NCI-H82 treated with DMSO at 0.1 percent for 48 hours (cell line): Measurements from ENCODE around the gene DEFB129.
A peak's percentile ranks its signal among the peaks of the same experiment; 100 is the strongest.
"Not testable (repeated sequence)": the region's sequence is repeated elsewhere in the genome, so short reads cannot be mapped to it uniquely, and the experiment has no call there.

Source experiments
- DNase-seq: peaks from one replicate; lab custom pipeline; 2025; ENCODE audit not compliant: unreplicated experiment; lab: John Stamatoyannopoulos, UW

Gene DEFB129

DNA sequence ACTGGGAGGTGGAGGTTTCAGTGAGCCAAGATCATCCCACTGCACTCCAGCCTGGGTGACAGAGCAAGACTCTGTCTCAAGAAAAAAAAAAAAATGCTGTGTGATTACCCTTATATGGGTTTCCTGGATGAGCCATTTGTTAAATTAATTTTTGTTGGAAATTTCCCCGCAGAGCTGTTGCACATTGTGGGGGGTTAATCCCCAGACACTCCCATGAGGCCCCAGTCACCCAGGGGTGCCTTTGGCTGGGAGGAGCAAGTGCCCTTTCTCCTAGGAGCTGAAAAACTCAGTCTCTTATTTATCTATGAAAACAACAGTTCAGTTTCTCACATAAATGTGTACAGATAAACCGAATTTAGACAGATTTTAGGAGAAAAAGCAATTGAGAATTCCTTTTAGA lies 25.7 kb downstream of the DEFB129 start:
- no peak for DNase-seq

DNA sequence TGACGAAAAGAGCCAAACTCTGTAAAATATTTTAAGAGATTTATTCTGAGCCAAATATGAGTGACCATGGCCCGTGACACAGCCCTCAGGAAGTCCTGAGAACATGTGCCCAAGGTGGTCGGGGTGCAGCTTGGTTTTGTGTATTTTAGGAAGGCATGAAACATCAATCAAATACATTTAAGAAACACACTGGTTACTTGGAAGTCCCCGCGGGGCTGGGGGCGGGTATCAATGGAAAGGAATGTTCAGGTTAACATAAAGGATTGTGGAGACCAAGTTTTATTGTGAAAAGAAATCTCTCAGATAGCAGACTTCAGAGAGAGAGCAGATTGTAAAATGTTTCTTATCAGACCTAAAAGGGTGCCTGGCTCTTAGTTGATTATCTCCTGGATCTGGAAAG lies 26.4 kb downstream of the DEFB129 start:
- not testable (repeated sequence) for DNase-seq

DNA sequence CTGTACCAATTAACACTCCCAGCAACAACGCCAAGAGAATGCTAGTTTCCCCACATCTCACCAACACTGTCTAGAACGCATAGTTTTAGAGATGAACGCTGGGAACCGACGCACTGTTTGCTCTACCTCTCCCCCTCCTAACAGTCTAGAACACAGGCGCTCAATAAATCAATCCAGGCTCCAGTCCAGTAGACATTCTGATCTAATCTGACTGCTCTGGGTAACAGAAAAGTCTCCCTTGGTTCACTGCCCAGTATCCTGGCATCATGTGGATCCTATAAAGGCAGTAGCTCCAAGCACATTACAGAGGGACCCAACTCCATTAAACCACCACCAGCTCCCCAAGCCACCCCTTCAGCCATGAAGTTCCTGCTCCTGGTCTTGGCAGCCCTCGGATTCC lies 30.4 kb downstream of the DEFB129 start, which contains the start of gene DEFB132:
TSS of gene DEFB132 (plus strand) at position 306 of the 400 bp plus-strand sequence. CDS start at position 361, 55 bp downstream.
- no peak for DNase-seq

DNA sequence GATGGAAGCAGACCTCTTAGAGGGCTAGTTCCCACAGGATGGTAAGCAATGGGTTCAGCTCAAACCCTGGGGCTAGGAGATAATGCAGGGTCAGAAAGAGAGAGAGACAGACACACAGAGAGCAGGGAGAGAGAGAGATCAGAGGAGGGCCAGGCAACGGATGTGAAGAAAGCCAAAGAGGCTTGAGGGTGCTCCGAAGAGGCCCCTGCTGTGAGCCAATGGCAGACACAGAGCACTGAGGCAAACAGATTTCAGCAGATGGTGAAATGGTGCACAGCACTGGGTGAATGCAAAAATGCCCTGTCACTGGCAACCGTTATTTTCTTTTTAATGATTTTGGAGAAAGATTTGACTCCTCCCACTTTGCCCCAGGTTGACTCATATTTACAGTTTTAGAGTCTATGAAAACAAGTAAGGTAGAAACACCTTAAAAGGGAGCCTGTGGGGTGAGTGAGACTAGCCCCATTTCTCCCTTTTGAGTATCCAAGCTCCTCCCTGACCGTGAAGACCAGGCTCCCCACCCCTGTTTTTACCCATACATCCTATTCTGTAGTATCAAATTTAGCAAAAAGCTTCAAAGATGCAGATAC lies 31.3 kb downstream of the DEFB129 start:
- no peak for DNase-seq

DNA sequence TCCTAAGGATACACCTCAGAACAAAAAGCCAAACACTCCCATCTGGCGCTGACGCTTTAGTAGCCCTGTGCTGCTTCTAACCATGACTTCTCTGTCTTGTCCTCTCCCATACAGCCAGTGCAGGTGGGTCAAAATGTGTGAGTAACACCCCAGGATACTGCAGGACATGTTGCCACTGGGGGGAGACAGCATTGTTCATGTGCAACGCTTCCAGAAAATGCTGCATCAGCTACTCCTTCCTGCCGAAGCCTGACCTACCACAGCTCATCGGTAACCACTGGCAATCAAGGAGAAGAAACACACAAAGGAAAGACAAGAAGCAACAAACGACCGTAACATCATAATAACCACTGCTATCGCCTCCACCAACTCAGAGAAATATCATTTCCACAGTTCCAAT lies 31.9 kb downstream of the DEFB129 start:
- DNase-seq, result no peak

DNA sequence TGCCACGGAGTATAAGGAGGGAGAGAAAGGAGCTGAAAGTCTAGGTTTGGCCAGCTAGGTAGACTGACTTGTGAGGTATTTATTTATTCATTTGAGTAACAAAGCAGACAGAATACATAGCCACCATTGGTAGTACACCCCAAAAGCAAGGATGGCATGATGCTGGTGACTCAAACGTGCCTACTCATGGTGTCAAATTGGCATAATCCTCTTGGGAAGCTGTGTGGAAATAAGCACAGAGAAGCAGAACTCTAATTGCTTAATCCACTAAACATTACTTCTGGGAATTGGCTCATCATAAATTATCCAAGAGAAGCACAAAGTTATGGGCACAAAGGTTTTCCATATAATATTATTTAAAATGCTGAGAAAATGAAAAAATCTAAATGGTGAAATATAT lies 32.9 kb downstream of the DEFB129 start:
- DNase-seq, result no peak

DNA sequence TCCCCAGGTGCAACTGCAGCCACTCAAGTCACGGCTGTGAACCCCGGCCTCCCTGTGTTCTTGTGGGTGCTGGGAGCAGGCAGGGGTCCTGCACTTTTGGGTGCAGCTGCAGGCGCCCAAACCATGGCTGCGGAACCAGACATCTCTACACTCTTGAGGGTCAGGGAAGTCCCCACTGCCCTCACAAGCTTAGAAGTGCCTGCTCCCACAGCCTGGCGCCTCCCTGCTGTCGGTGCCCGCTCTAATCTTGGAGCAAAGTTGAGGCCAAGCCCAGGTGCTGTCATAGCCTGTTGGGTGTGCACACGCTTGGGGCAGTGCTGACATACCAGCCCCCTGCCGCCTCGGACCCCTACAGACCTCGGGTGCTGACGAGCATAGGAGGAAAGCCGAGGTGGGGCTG lies 36.6 kb downstream of the DEFB129 start:
- no peak for DNase-seq

DNA sequence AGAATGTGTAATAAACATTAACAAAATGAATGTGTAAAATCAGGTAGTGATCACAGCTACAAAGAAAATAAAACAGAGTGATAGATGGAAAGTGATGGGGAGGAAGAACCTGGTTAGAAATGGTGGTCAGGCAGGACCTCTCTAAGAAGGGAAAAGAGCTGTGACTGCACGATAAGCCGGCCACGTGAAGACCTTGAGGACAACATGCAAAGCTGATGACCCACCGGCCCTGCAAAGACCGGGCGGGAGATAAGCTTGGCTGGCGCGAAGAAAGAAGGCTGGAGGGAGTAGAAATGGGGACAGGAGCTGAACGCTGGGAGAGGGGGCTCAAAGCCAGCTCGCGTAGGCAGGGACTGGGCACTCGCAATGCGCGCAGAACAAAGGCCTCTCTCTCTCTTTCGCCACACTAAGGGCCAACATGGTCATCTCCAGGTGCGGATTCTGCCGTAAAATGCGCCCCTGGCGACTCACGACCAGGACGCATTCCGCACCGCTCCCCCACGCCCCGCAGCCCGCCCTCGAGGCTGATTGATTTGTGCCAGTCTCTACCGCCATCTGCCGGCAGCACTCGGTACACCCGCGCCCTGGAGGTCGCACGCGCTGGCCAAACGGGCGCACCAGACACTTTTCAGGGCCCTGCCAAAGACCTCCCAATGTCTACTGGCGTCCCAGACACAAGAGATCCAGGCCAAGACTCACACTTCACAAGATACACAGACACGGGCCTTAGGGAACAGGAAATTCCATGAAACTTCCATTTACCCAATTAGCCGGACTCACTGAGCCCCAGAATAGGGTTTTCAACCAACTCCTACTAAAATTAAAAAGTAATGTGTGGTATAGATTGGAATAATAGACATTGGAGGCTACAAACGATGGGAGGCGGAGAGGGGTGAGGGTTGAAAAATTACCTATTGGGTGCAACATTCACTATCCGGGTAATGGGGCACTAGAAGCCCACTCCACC lies 39.8 kb downstream of the DEFB129 start:
- peak; percentile 30 for DNase-seq

DNA sequence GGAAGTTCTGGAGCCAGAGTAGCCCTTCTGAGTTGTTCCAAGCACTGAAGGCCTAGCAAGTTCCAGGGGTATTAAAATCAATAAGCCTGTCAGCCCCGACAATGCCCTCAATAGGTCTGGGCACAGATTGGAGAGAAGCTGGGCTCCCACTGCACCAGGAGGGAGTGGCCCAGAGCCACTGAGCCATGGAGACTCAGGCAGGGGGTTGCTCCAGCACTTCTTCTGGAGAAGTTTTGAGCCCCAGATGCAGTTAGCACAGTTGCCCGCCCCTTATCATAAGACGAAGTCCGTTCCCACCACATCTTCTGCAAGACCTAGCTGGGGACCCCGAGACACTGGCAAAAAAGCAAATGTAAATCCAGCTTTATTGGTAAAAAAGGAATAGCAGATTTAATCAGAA lies 43.5 kb downstream of the DEFB129 start:
- no peak for DNase-seq

DNA sequence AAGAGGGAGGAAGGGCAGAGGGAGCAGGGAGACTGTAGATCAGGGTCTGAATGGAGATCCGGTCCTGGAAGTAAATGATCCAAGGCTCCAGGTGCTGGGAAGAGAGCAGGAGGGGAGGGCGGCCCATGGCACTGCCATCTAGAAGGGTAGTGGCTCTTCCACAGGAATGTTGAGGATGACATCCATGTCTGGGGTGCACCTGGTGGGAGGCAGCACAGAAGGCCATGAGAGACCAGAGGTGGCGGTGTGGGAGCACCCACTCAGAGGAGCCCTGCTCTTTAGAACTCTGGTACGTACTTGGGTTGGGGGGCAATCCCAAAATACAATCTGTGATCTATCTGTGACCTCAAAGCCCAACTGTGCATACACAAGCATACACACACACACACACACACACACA lies 44.0 kb downstream of the DEFB129 start:
- no peak for DNase-seq

DNA sequence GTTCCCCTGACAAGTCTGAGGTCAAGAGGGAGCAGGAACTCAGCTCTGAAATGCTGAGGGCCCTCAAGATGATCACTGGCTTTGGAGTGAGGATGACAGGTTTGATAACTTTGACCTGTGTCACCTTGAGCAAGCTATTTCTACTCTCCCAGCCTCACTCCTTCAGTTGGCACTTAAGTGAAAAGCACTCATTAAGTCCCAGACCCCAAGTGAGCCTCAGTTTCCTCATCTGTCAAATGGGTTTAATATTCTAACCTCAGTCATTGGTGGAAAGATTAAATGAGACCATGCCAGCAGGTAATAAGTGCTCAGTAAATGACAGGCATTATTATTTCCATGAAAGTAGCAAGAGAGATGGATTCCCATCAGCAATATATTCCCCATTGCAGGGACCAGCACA lies 44.5 kb downstream of the DEFB129 start:
- no peak for DNase-seq

DNA sequence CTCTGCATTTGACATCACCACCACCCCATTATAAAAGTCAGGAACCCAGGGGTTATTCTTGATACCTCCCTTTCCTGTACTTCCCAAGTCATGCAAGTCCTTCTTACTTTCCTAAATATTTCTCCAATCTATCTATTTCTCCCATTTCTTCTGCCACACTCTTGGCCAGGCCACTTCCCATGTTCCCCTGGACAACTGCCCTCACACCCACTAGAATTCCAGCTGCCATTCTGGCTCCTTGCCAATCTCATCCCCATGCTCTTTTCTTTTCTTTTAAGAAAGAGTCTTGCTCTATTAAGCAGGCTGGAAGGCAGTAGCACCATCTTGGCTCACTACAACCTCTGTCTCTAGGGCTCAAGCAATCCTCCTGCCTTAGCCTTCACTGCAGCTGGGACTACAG lies 45.7 kb downstream of the DEFB129 start:
- DNase-seq, result no peak

DNA sequence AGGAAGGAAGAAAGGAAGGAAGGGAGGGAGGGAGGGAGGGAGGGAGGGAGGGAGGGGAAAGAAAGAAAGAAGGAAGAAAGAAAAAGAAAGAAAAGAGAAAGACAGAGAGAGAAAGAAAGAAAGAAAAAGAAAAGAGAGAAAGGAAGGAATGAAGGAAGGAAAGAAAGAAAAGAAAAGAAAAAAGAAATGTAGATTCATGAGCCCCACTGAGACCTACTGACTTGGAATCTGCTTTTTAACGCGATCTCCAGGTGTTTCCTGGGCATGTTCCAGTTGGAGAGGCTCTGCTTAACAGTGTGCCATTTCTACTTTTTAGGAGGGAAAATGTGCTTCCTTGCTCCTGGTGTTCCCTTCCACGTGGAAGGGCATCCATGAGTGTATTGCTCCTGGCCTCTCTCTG lies 46.8 kb downstream of the DEFB129 start:
- no peak for DNase-seq

DNA sequence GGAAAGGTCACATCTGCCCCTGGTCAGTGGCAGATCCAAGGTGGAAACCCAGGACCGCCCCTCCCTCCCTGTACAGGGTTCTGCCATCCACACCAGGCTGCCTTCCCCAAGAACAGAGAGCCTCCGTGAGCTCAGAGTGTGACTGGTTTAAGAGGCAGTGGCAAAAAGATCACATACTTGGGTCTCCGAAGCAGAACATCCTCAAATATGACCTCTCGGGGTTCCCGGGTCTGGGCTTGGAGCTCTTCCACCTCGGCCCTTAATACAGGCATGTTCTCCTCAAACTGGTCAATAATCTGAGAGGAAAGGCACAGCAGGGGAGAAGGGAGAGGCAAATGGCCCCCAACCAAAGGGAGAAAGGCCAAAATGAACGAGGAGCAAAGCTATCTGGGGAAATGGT lies 48.7 kb downstream of the DEFB129 start:
- DNase-seq, result no peak

DNA sequence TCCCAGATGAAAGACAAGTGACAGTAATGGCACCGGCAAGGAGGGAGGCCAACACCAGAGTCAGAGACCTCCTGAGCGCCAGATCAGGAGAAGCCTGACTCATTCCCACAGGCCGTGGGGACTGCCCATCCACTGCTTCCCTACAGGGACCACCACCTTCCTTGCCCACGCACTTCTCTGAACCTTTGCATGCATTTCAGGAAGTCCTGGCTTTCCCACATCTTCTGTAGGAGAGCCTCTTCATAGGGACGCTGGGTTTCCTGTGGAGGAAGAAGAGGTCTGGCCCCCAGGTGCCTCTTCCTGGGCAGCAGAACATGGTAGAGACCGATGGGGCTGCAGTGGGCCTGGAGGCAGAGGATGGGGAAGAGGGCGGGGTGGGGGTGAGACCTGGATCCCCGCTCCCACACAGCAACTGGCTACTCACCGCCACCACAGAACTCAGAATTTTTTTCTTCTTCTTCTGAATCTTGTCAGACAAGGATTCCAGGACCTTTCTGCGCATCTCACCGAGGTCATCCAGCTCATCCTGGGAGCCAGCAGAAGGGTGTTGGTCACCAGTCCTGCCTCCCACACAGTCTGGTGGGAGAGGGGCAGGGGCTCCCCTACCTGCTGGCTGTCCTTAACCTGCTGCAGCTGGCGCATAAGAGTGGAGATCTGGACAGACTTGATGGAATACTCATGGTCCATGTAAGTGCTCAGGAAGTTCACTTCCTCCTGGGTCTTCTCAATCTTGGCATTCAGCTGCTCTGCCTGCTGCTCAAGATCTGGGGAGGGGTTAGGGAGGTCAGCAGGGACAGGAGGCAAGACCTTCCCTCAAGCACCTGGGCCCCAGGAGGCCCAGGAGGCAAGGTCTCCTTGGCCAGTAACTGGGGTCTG lies 49.8 kb downstream of the DEFB129 start:
- DNase-seq, result no peak

DNA sequence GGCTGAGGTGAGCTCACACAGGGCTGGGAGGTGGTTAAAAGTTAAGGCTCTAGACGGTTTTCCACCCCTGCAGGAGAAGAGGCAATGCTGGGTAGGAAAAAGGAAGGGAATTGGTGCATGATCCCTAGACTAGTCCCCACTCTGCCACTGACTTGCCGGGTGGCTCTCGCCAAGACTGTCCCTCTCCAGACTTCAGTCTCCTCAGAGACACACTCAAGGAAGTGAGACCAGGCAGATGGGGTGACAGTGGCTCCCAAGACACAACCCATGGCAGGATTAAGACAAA lies 50.4 kb downstream of the DEFB129 start:
- no peak for DNase-seq

DNA sequence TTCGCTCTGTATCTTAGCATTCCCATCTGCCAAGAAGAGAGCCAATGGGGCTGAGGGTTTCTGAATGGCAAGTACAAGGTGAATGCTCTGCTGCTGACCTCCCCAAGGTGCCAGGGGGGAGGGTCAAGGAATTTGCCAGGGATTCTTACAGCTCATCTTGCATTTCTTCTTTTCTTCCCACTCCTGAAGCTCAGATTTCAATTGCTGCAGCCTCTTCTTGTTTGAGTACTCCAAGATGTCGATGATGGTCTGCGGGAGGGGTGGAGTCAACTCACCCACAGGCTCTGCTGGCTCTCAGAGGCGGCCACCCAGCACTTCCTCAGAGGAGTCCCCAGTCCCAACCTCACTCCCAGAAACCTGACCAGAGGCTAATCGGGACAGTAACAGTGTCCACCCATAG lies 51.1 kb downstream of the DEFB129 start:
- no peak for DNase-seq

DNA sequence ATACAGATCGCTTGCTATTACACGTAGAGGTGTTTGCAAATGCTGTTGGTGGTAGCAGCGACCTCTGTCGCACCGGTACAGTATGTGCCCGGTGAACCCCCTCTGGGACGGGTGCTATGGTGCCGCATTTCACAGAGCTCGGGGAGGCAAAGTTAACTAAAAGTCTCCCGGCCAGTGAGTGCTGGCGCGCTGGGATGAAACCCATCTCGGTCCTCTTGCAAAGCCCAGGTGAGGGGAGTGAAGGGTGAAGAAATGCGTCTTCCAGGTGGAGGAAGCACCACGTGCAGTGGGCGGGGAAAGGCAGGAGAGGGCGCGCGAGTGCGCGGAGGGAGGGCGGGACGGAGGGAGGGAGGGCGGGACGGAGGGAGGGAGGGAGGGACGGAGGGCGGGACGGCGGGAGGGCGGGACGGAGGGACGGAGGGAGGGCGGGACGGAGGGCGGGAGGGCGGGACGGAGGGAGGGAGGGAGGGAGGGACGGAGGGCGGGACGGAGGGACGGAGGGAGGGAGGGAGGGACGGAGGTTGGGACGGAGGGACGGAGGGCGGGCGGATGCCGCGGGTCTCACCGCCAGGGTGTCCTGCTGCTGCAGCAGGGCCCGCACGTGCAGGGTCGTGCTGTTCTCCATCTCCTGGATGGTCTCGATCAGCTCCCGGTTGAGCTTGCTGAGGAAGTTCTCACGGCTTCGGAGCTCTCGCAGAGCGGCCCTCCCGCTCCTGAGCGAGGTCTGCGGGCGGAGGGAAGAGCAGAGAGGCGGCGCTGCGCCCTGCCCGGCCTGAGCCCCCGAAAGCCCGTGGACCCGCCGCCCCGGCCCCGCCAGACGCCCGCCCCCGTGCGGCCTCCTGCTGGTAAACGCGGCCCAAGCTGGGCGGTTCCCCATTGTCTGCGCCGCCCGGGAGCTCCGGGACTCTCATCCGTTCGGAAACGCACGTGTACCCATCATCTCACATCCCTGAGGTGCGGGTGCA lies 51.8 kb downstream of the DEFB129 start:
- DNase-seq, result no peak
